Vagina (tissue), 2 donors: ENCODE results near the gene TSPEAR.

Experiments
- POLR2A ChIP-seq, 2 donors: fragments of 450-650 bp; IDR thresholded peaks; one replicate each; pipeline ENCODE4 v1.6.1; 2017; ENCODE audit warnings: antibody characterized with exemption in 2 of 2, mild to moderate bottlenecking in 2 of 2, moderate library complexity in 2 of 2
- TF ChIP-seq, protein P1 (sequence below), 3 experiments: fragments of 450-650 bp in 2 of 3; fragments of 200-600 bp in 1 of 3; sonication (generic) in 1 of 3; IDR thresholded peaks; one replicate each; pipeline ENCODE4 v1.5.1; 2017 to 2019; ENCODE audit warnings: antibody characterized with exemption in 3 of 3, mild to moderate bottlenecking in 2 of 3, moderate library complexity in 2 of 3

DNA sequence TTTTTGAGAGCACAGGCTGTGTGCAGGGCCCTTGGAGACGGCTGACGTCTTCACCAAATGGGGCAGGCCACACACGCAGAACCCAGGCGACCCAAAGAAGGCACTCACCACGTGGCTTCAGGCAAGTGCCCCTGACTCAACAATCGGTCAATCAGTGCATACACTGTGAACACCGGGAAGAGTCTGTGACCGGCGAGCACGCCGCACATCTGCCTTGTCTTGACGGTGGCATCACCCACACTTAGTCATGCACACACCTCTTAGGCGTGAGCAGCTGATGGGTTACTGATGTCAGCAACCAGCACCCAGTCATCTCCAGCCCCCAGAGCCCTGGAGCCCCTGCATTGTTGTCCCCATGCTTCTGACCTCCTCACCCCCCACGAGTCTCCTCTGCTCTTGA, 261.0 kb downstream of the TSPEAR start:
- TF ChIP-seq, protein P1, sequence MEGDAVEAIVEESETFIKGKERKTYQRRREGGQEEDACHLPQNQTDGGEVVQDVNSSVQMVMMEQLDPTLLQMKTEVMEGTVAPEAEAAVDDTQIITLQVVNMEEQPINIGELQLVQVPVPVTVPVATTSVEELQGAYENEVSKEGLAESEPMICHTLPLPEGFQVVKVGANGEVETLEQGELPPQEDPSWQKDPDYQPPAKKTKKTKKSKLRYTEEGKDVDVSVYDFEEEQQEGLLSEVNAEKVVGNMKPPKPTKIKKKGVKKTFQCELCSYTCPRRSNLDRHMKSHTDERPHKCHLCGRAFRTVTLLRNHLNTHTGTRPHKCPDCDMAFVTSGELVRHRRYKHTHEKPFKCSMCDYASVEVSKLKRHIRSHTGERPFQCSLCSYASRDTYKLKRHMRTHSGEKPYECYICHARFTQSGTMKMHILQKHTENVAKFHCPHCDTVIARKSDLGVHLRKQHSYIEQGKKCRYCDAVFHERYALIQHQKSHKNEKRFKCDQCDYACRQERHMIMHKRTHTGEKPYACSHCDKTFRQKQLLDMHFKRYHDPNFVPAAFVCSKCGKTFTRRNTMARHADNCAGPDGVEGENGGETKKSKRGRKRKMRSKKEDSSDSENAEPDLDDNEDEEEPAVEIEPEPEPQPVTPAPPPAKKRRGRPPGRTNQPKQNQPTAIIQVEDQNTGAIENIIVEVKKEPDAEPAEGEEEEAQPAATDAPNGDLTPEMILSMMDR (IDR thresholded peaks at IDR 0.05), result no peak
- no peak for TF ChIP-seq POLR2A (IDR thresholded peaks at IDR 0.05)
